TTC549 (cell line): ENCODE data around the gene PWWP2B.

Experiments used
- FAIRE-seq: peaks from 2 replicates; lab custom pipeline; 2012; peaks lifted over from hg19 to GRCh38; lab: Jason Lieb, UNC

The PWWP2B gene

DNA sequence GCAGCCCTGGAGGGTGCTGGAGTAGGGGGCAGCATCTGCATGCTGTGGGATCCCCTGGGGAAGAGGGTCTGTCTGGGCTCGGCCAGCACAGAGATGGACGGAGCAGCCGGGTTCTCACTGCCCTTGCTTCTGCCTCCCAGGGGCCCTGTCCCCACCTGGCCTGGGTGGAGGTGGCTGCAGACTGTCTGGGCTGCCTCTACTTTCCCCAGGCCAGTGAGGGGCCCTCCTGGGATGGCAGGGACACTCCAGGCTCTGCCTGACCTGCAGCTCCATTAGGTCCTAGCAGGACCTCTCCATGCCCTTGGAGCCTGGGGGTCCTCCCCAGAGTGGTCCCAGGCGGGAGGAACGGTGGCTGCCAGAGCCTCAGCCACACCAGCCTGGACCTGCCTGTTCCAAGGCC is 63.7 kb downstream of the PWWP2B start:
- no peak for FAIRE-seq

DNA sequence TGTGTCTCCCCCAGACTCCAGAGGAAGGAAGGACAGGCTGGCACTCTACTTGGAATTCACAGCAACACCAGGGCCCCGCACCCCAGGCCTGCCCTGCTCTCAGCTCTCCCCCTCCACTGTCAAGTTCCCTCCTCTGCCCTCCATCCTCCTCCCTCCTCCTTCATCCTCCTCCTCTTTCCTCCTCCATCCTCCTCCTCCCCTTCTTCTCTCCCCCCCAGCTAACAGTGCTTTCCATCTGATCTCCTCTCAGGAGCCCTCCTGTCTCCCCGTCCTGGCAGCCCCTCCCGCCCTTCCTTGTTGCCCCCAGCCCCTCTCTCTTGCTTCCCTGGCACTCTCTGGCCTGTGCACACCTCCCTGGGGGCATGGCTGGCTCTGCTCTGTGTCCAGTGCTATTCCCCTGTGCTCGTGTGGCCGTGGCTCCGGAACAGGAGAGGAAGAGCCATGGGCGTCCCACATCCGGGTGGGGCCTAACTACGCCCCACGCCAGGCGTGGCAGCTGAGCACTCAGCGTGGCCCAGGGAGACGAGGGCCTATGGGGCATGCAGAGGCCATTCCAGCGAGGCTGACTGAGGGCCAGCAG is 64.2 kb downstream of the PWWP2B start:
- FAIRE-seq = no peak

DNA sequence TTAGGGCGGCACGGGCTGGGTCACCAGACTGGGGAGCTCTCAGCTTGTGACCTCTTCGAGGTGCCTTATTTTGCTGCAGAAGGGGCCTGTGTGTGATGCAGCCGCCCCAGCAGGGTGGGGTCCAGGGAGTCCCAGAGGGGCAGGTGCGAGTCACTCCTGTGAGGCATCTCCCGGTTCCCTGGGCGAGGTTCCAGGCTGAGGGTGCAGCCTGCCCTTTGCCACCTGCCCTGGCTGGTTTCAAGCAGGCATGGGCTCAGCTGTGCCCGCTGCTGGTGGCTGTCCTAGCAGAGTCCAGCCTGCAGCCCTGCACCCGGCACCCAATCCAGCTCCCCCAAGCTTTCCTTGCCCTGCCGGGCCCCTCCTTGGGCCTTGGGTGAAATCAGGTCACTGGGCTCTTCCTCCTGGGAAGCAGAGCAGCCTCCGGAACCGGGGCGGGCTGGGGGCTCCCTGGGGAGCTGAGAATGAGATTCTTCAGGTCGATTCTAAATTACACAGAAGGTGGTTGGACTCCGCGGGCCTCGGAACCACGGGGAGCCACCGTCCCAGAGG is 64.8 kb downstream of the PWWP2B start:
- FAIRE-seq = no peak

DNA sequence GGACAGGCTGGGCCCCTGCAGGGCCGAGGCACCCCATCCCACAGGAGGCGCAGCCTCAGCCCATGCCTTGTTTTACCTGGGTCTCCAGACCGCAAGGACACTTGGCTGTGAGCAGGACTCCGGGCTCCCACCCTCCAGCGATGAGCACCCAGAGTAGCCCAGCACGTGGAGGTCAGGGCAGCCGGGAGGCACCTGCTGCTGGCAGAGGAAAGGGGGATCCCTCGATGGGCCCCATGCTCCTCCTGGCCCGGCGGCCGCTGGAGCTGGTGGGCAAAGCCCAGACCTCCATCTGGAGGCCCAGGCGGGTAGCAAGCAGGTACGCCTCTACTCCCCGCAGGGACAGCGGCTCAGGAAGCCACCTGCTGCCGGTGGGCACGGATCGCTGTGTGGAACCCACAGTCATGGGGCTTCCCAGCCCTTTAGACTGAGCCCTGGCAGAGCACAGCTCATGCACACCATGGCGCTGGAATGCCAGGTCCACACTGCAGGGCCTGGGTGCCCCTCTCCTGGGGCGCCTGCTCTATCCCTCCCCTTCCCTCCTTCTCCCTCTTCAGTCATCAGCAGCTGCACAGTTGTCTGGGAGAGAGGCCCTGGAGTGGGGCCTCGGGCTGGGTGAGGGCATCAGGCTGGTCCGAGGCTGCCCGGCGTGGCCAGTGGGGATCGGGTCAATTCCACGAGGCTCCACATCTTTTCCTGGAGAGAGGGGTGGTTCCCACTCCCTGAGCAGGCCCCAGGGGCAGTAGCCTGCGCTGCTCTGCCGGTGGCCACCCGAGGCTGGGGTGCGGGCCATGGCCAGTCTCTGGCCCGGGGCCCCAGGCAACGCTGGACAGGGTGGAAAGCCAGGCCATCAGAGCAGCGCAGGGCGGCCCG is 65.7 kb downstream of the PWWP2B start:
- no peak for FAIRE-seq

DNA sequence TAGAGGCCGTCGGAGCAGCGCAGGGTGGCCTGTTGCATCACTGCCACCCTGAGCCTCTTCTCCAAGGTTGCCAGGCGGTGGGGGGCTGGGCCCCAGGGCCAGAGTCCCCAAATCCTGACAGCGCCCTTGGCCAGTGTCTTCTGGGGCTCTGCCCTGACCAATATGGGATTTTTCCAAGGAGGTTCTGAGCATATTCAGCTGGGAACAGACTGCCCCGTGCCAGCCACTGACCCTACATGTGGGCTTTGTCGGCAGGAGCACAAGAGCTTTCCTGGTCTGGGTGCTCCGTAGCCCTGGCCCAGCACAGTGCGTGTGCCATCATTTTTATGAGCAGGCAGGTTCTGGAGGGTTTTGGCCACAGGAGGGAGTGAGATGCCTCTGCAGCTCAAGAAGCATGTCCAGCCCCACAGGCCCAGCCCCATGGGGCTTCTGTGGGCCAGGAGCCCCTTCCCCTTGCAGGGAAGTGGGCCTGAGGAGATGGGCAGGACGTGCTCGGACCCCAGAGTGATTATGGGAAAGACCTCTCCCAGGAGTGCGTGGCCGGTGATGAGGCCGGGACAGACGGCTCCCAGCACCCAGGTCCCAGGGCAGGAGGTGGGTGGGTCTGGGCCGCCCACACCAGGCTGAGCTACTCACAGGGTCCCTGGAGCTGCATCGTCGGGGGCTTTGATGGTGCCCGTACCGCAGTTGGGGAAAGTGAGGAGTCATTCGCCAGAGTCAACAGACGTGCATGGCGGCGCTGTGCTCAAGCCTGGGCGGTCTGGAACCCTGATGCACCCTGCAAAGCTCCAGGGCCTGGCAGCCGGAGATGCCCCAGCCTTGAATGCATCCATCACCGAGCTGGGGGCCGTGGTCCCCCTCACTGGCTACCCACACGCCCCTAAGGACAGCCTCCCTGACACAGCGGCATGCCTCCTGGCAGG is 66.6 kb downstream of the PWWP2B start:
- no peak for FAIRE-seq

DNA sequence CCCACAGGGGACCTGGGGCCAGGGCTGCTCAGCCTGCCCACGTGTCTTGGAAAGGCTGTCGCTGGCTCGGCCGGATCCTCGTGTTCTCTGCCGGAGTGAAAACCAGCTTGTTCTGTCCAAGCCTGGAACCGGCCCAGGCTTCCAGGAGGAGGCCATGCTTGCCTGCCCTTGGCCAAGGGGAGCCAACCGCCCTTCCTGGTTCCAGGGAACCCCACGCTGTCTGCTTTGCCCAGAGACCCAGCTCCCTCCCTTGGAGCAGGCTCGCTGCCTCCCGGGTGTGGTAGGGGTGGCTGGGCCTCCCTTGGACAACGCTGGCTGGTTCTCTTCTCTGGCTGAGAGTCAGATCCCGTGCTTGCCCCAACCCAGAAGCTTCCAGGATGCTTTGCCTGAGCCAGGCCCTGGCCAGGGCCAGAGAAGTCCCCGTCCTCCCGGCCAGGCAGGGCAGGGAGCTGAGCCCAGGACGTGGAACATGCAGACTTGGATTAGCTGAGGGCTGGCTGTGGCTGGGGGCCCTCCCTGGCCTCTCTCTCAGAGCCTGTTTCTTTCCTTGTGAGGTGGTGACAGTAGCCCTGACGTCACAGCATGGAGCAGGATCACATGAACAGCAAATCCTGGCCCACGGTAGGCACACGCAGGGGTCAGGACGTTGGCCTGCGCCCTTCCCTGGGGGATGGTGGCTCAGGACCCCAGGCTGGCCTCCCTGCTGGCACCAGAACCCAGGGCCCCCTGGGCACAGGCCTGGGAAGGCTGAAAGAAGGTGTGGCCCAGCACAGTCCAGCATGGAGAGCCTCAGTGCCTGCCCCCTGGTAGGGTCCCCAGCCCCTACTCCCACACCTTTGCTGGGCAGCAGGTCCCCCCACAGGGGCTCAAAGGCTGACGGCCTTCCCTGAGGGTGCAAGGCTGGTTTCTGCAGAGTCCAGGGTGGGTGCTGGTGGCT is 67.5 kb downstream of the PWWP2B start:
- FAIRE-seq = no peak

DNA sequence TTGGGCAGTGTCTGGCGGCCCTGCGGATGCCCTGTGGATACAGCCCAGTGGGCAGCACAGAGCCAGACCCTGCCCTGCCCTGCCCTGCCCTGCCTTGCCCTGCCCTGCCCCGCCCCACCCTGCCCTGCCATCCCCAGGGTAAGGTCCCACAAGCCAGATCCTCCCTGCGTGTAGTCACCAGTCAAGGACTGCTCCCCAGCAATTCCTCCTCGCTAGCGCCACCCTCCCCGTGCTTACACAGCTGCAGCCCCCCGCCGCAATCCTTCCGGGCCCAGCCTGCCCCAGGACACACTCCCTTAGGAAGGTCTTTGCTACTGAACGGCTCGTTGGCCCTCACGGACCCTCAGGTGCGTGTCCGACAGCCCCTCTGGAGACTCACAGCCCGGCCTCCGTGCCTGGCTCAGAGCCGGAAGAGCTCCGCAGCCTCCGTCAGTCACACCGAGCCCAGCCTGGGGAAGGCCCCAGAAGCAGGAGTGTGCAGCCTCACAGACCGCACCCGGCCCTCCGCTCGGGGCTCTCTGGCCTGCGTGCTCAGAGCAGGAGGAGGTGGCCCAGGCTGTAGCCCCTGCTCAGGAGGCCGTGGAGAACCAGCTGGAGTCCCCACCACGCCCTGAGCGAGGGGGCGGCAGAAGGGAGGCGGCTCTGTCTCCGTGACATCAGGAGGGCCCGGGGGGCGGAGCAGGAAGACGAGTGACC is 68.3 kb downstream of the PWWP2B start:
- no peak for FAIRE-seq

DNA sequence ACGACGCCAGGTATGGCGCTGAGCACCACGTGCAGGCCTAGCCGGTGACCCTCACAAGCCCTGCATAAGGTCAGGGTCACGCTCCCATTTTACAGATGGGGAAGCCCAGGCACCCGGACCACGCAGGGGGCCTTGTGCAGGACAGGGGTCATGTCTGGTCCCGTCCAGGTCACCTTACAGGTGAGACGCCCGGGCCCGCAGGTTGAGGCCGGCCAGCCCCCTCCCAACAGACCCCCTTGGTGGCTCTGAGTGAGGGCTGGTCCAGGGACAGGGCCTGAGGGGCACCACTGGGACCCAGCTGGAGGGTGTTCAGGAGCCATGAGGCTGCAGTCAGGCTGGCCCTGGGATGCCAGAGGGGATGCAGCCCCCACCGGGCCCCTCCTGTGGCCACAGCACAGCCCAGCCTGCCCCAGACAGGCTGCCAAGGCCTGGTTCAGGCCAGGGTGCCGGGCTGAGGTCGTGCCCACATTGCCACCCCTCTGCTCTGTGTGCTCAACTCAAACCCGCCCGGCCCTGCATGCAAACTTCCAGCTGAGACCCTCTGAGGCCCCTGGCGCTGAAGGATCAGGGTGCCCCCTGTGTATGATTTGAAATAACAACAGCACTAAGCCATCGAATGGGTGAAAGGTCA is 69.0 kb downstream of the PWWP2B start:
- FAIRE-seq = no peak

DNA sequence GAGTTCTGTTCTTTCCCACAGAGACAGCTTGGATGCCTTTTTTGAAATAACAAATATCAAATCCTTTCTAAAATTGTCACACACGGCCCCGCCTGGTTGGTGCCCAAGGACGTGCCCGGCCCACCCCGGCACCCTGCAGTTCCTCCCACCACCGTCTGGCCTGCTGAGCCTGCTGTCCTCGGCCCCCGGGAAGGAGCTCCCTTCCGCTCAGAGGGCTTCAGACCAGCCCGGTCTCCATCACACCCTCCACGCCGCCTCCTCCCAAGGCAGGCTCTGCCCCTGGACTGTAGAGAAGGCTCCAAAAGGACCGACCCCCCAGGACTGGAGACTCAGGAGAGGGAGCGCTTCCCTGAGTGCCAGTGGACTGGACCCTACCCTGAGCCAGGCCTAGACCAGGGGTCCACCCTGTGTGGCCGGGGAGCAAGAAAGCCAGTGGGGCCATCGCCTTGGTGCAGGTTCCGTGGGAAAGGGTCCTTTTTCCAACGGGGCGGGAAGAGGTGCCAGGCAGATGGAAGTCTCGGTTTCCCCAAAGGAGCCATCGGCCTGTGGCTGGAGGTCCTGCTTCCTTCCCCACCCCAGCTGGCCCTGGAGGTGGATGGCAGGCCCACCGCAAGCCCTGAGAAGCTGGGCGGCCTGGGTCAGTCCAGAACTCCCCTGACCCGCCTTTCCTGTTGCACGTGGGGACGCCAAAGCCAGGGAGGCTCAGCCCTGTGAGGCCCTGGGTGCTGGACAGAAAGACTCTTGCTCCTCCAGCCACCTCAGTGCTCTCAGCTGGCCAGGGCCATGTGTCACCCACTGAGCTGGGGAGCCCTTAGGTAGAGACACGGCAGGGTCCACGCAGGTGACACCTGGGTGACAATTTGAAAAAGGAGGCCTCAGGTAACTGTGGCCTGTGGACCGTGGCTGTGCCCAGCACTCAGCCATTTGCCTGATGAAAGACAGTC is 69.8 kb downstream of the PWWP2B start:
- no peak for FAIRE-seq
